ENCODE results near the gene UBE2M. TPM values are rescaled to one million over a fixed set of nuclear protein-coding genes. Genes with fewer than 3 reads are reported as not detected.
A peak's percentile ranks its signal among the peaks of the same experiment; 100 is the strongest.
"Not testable (repeated sequence)": the region's sequence is repeated elsewhere in the genome, so short reads cannot be mapped to it uniquely, and the experiment has no call there.

UBE2M gene
- total RNA-seq, 1 experiment from 2014 or later: 192 TPM

DNA sequence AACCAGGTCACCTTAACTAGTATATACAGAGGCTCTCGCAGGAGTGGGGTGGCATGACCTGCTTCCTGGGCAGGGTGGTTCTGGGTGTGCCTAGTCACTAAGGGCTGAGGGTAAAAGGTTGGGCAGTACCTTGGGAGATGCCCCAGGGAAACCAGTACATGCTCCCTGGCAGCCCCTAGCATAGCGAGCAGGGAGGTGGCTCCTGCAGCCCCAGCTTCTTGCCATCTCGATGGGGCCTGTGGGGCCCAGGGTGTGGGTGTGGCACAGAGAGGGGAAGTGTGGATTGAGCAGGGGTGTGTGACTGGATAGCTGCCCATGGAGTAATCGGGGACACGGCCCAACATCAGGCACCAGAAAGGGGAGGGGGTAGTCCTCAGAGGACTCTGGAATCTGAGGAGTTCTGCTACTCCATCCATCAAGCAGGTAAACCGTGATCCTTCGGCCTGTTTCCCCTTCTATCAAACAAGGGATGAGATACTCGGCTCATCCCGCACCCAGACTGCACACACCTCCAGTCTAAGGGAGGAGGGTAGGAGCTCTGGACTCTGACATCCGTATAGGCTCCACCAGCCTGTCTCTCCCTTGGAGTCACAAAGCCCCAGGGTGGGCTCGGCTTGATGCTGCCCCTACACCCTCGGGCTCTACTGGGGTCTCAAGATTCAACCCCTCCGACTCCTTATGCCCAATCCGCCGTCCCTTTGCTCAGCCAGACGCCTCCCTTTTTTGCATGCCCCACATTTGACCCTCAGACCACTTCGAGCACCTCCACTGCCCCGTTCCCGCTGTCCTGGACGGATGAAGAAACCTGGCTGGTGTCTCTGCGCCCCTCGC, 39.9 kb downstream of the UBE2M start:
- in situ Hi-C loops (cut with HindIII; ENCODE audit: low sequenced_read_pairs): no loop called here
- no peak for DNase-seq (ENCODE audit: low spot score)

DNA sequence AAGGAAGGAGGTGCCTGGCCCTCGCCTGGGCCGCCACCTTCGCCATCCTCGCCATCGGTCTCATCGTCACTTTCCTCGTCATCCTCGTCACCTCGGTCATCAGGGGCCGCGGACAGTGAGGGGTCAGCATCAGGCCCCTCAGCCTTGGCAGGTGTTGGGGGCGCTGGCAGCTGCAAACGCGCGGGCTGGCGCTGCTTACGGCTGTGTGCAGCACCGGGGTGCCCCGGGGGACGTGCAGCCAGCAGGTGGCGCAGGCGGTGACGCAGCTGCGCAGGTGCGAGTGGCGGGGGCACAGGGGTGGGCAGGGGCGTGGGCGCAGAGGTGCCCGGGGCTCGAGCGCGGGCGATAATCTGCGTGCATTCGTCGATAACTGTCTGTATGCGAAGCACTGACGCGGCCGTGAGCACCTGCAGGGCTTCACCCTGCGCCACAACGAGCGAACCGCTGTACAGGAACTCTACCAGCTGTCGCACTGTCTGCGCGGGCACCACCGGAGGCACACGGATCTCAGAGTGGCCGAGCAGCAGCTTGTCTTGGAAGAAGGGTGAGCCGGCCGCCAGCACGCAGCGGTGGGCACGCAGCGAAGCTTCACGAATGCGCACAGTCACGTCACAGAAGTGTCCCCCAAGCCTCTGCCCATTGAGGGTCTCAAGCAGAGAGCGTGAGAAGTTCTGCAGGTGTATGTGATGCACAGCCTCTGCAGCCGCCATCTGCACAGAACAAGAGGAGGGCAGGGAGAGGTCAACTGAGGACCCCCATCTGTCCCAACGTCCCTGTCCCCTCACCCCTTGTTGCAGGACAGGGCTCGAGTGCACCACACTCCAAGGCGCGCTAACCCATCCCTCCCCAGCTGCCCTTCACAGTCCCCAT, 41.2 kb downstream of the UBE2M start:
- in situ Hi-C loops (cut with HindIII; ENCODE audit: low sequenced_read_pairs): no loop called here
- DNase-seq (ENCODE audit: low spot score): no peak

DNA sequence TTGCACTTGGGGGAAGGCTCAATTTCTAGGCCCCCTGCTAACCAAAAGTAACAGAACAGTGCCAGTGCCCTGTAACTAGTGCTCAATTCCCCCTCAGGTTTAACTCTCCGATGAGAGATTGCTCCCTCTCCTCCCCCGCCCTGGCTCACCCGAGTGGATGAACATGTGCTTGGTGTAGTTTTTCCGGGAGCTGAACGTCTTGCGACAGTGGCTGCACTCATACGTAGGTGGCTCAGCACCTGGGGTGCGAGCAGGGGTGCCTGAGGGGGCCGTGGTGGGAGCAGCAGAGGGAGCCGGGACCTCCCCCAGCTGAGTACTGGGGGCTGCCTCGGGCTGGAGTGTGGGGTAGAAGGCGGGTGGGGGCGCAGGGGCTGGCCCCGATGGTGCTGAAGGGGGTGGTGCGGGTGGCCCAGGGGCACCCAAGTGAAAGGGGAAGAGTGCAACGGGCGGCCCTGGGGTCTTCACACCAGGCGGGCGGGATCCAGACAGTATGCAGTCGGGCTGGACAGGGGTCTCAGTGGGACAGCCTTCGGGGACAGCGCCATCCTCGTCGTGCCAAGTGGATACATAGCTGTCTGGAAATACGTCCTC, 42.1 kb downstream of the UBE2M start:
- in situ Hi-C loops (cut with HindIII; ENCODE audit: low sequenced_read_pairs): no loop called here
- DNase-seq (ENCODE audit: low spot score): no peak

DNA sequence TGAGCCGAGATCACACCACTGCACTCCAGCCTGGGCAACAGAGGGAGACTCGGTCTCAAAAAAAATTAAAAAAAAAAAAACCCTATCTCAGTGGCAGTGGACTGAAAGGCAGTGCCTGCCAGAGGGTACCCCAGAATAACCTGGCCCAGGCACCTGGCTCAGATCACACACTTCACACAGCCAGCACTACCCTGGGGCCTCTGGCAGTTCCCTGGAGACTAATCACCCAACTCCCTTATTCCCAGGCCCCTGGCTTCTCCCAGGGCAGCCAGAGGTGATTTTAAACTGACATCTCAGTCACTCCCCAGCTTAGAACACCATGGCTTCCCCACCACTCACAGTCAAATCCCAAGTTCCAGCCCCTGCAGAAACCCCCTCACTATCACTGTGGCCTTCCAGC, 43.2 kb downstream of the UBE2M start:
- no peak for DNase-seq (ENCODE audit: low spot score)
- in situ Hi-C loops (cut with HindIII; ENCODE audit: low sequenced_read_pairs): no loop called here

DNA sequence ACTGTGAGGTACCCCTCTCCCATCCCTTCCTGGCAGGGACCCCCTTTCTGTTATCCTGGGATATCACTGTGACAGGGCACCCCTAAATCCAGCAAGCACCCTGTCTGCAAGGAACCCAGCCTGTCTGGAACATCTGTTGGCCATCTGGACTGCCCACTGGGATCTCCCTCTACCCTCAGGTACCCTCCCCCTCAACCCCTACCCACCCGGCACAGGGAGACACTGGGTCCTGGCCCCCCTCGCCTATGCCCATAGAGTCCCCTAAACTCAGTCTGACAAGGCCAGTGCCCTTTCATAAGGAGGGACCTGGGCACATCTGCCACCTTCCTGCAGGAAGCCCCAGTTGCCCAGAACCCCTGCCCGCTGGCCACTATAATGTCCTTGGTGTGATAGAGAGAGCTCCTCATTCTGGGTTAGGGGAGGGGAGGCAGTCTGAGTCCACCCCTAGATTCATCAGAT, 43.8 kb downstream of the UBE2M start:
- in situ Hi-C loops (cut with HindIII; ENCODE audit: low sequenced_read_pairs): no loop called here

DNA sequence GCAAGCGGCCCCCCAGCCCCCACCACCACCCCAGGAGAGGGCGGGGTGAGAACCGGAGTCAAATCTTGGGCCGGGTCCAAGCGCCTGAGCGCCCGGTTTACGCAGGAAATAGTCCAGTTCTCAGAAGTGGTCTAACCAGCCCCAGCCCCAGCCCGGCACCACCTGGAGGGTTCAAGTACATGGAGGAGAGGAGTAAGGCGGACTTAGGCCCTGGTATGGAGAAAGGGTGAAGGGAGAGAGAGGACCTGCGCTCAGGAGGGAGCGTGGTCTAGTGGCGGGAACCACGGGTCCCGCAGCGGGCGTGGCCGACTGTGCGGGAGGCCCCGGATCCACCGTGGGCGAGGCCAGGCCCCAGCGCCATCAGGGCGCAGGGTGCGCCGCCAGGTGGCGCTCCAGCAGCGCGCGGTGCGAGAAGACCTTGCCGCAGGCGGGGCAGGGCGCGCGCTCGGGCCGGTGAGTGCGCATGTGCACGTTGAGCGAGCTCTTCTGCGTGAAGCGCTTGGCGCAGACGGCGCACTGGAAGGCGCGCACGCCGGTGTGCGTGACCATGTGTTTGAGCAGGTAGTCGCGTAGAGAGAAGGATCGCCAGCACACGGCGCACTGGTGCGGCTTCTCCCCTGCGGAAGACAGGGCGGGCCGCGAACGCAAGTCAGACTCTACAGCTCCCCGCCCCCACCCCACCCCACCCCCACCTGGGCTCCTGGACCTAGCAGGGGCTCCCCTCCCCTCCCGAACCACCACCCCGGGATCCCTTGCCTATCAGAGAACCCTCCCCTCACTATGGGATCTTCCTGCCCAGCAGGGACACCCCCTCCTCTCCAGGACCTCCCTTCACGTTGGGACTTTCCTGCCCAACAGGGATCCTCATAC, 44.5 kb downstream of the UBE2M start:
- DNase-seq (ENCODE audit: low spot score): peak; percentile 83
- in situ Hi-C loops (cut with HindIII; ENCODE audit: low sequenced_read_pairs): no loop called here

More for the DNA sequence above, 43.8 kb downstream of the UBE2M start:
- DNase-seq (ENCODE audit: low spot score): no peak

DNA sequence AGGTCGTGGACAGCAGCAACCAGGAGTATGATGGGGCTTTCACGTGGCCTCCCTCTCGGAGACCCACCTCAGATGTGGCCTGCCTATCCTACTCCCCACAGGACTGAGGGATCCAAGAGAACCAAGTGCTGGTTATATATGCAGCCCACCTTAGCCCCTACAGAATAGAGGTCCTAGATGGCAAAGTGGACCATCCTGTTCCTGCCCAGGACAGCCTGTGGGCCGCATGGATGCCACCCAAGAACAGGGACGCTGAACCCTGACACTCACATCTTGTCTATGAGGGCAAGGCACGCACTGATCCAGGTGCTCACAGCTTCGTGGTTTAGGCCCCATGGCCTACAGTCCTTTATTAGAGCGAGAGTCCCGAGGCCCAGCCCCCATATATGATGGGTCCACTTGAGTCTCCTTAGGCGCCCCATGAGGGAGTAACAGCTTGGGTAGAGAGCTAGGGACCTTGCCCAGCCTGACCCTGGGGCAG, 45.2 kb downstream of the UBE2M start:
- in situ Hi-C loops (cut with HindIII; ENCODE audit: low sequenced_read_pairs): no loop called here
- DNase-seq (ENCODE audit: low spot score): no peak

DNA sequence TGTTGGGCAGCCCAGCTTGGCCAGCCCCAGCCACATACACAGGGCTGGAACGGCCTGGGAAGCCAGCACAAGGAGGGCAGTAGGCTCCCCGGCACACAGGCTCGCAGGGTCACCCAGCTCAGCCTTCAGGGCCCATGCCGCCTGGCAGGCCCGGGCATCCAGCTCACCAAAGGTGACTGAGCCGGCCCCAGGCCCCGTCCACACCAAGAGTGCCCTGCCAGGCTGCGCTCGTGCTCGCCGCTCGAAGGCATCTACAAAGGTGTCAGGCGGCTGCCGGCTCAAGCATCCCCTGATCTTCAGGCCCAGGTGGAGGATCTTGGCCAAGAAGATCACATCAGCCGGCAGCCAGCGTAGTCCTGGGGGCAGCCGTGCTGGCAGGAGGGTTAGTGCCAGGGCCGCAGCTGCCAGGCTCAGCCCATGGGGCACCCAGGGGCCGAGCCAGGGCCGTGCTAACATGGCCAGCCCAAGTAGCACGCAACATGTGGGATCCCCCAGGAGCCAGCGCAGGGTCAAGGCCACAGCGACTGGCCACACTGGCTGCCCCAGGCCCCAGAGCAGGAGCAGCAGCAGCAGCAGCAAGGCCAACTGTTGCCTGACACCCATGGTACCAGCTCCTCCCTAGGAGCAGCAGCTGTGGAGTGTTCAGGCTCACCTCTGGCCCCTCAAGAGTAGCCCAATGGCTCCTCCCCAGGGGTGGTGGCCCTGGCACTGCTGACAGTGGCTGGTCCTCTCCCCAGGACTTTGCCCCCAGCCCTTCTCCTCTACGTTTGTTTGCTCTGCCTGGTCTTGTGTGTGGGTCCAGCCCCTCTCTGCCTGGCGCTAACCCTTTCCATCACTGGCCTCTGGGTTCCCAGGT, 46.8 kb downstream of the UBE2M start, which contains the start of gene SLC27A5:
Gene SLC27A5 (minus strand): TSS at position 640 of the 856 bp plus-strand sequence. CDS start 37 bp downstream, at position 603.
- DNase-seq (ENCODE audit: low spot score): no peak
- in situ Hi-C loops (cut with HindIII; ENCODE audit: low sequenced_read_pairs): no loop called here

DNA sequence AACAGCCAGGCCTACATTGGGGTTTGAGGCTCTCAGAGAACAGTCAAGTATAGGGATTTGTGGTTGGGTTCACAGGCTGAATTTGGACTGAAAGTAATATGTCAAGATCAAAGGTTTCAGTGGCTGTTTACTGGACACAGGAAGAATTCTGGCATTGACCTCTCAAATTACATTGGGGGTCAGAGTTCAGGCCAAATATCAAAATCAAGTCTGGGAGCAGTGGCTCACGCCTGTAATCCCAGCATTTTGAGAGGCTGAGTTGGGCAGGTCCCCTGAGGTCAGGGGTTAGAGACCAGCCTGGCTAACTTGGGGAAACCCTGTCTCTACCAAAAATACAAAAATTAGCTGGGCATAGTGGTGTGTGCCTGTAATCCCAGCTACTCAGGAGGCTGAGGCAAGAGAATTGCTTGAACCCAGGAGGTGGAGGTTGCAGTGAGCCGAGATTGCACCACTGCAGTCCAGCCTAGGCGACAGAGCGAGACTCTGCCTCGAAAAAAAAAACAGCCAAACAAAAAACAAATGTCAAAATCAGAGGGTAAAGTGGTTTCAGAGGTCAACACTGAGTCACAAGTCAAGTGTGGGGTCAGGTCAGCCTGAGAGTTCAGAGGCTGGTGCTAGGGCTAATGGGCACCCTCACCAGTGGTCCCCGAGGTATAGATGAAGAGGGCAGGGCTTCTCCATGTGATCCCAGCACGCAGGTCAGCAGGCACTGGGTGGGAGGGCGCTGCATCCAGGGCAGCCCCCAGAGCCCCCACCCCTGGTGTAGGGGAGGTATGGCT, 48.1 kb downstream of the UBE2M start:
- no peak for DNase-seq (ENCODE audit: low spot score)
- in situ Hi-C loops (cut with HindIII; ENCODE audit: low sequenced_read_pairs): no loop called here

DNA sequence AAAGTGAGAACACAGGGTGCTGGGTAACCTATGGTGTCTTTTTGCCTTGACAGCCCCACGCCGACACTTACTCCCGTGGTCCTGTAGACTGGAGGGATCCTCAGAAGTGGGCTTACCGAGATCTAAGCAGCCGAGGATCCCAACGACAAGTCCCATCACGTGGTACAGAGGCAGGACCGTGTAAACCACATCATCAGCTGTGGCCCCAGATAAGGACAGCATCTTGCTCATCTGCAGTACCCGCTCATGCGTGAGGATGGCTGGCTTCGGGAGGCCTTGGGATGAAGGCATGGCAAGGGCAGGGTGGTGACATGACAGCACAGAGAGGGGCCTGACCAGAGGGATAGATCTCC, 48.7 kb downstream of the UBE2M start:
- in situ Hi-C loops (cut with HindIII; ENCODE audit: low sequenced_read_pairs): no loop called here
- no peak for DNase-seq (ENCODE audit: low spot score)

DNA sequence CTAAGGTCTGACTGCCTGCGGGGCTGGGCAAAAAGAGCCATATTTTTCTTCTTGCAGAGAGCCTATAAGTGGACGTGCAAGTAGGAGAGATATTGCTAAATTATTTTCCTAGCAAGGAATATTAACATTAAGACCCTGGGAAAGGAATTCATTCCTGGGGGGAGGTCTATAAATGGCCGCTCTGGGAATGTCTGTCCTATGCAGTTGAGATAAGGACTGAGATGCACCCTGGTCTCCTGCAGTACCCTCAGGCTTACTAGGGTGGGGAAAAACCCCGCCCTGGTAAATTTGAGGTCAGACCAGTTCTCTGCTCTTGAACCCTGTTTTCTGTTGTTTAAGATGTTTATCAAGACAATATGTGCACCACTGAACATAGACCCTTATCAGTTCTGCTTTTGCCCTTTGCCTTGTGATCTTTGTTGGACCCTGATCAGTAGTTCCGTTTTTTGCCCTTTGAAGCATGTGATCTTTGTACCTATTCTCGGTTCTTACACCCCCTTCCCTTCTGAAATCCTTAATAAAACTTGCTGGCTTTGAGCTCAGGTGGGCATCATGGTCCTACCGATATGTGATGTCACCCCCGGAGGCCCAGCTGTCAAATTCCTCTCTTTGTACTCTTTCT, 50.7 kb downstream of the UBE2M start:
- in situ Hi-C loops (cut with HindIII; ENCODE audit: low sequenced_read_pairs): not testable (repeated sequence)

More for the DNA sequence above, 50.7 kb downstream of the UBE2M start:
- DNase-seq (ENCODE audit: low spot score): not testable (repeated sequence)

Other genes starting within 250 kb of the UBE2M start
- gene ZSCAN22, start 231.6 kb downstream of the UBE2M start, total RNA-seq (2014; rRNA removed; shearing (Covaris generic)): 2.9 and 3.7 TPM in 2 replicates
- 64.2 and 80.3 TPM in 2 replicates for gene A1BG, start 205.1 kb downstream of the UBE2M start, total RNA-seq (2014; rRNA removed; shearing (Covaris generic))
- 1.2 and 4.7 TPM in 2 replicates for gene ZNF497, start 195.9 kb downstream of the UBE2M start, total RNA-seq (2014; rRNA removed; shearing (Covaris generic))
- 9.2 and 9.6 TPM in 2 replicates for gene ZNF837, start 177.6 kb downstream of the UBE2M start, total RNA-seq (2014; rRNA removed; shearing (Covaris generic))
- 2,081 and 2,975 TPM in 2 replicates for gene RPS5, start 171.3 kb downstream of the UBE2M start, total RNA-seq (2014; rRNA removed; shearing (Covaris generic))
- not detected in 2 replicates for gene RNF225, start 163.0 kb downstream of the UBE2M start, total RNA-seq (2014; rRNA removed; shearing (Covaris generic))
- 25.8 and 60.2 TPM in 2 replicates for gene ZNF584, start 150.0 kb downstream of the UBE2M start, total RNA-seq (2014; rRNA removed; shearing (Covaris generic))
- not detected in 2 replicates for gene ZNF132, start 118.5 kb downstream of the UBE2M start, total RNA-seq (2014; rRNA removed; shearing (Covaris generic))
- 8.1 and 11.0 TPM in 2 replicates for gene ZNF324B, start 107.0 kb downstream of the UBE2M start, total RNA-seq (2014; rRNA removed; shearing (Covaris generic))
- 10.8 and 11.6 TPM in 2 replicates for gene ZNF324, start 91.5 kb downstream of the UBE2M start, total RNA-seq (2014; rRNA removed; shearing (Covaris generic))
- 12.8 and 22.3 TPM in 2 replicates for gene ZNF446, start 82.3 kb downstream of the UBE2M start, total RNA-seq (2014; rRNA removed; shearing (Covaris generic))
- gene SLC27A5, start 46.6 kb downstream of the UBE2M start, total RNA-seq (2014; rRNA removed; shearing (Covaris generic)): 12.0 and 28.6 TPM in 2 replicates
- 6.1 and 6.6 TPM in 2 replicates for gene ZBTB45, start 38.8 kb downstream of the UBE2M start, total RNA-seq (2014; rRNA removed; shearing (Covaris generic))
- 579 and 1,015 TPM in 2 replicates for gene TRIM28, start 14.5 kb downstream of the UBE2M start, total RNA-seq (2014; rRNA removed; shearing (Covaris generic))
- gene CHMP2A, start 3.5 kb downstream of the UBE2M start, total RNA-seq (2014; rRNA removed; shearing (Covaris generic)): 71.9 and 97.7 TPM in 2 replicates
- 9.4 and 10.7 TPM in 2 replicates for gene MZF1, start 14.7 kb upstream of the UBE2M start, total RNA-seq (2014; rRNA removed; shearing (Covaris generic))

Data from G401 (cell line).